K562 (cell line): ENCODE measurements around the gene UCK1. TPM values are rescaled to one million over a fixed set of nuclear protein-coding genes. Genes with fewer than 3 reads are reported as not detected.

Experiments used
- ATAC-seq: fragments of 200-7000 bp; cut with Tn5 transposase; 3 replicates; pipeline ENCODE4 v1.9.1; 2020; ENCODE audit warnings: moderate library complexity
- BruUV-seq: library from RNA; stranded (reverse); fragments of 400-500 nt; replicated peaks from 2 replicates; lab custom pipeline; 2021; lab: Mats Ljungman, UMichigan
- CTCF ChIA-PET: fragments of 300-600 bp; formaldehyde crosslinking; extraction: SDS; loops from one replicate; lab custom pipeline; 2021; ENCODE audit warnings: low intra/inter-chr PET ratio; lab: Yijun Ruan, JAX
- POLR2A ChIA-PET: fragments of 300-600, 350-650 bp; sonication (Branson Sonifier 250); formaldehyde crosslinking; extraction: SDS; loops from one replicate; lab custom pipeline; 2021; ENCODE audit warnings: antibody characterized with exemption, inconsistent platforms; lab: Yijun Ruan, JAX
- DNase-seq, 4 experiments: peaks; one replicate each; pipeline versions ENCODE4 v3.0.0 to v3.0.0-alpha.2; 2011 to 2018; ENCODE audit warnings: low spot score in 3 of 4, mixed read lengths in 3 of 4; ENCODE audit errors: extremely low read depth in 1 of 4
- FAIRE-seq: peaks from 2 replicates; lab custom pipeline; 2011; peaks lifted over from hg19 to GRCh38; lab: Jason Lieb, UNC
- H2AFZ ChIP-seq: 2 replicates; pipeline ENCODE4 v1.6.0; 2011; ENCODE audit warnings: low read depth, low read length, control low read depth, inconsistent platforms
- H3K27ac ChIP-seq: fragments of 200-600 bp; 3 replicates; pipeline ENCODE4 v1.8.0; 2011; ENCODE audit warnings: low read depth, mild to moderate bottlenecking, control low read depth, inconsistent platforms, low read length, moderate library complexity, mixed read lengths; ENCODE audit errors: extremely low read depth
- H3K27me3 ChIP-seq, 2 experiments: fragments of 300-600 bp in 1 of 2; 2 replicates in 1 of 2; 3 replicates in 1 of 2; pipeline versions ENCODE4 v1.6.0 to v1.8.0; 2011; ENCODE audit warnings: inconsistent platforms in 2 of 2, low read length in 2 of 2, mild to moderate bottlenecking in 1 of 2, mixed read lengths in 1 of 2, moderate library complexity in 1 of 2; ENCODE audit not compliant: control insufficient read depth in 2 of 2, insufficient read depth in 2 of 2
- H3K36me3 ChIP-seq: fragments of 300-600 bp; 3 replicates; pipeline ENCODE4 v1.8.0; 2011; ENCODE audit warnings: mild to moderate bottlenecking, low read length, inconsistent platforms; ENCODE audit not compliant: control insufficient read depth, insufficient read depth
- H3K4me1 ChIP-seq, 2 experiments: fragments of 200-600 bp in 1 of 2; replicated peaks in 1 of 2; 2 replicates in 1 of 2; 3 replicates in 1 of 2; pipeline versions ENCODE4 v1.5.1 to v1.8.0; 2011; ENCODE audit warnings: inconsistent platforms in 2 of 2, low read length in 2 of 2, mild to moderate bottlenecking in 1 of 2, mixed read lengths in 1 of 2, moderate library complexity in 1 of 2; ENCODE audit not compliant: control insufficient read depth in 2 of 2, insufficient read depth in 2 of 2
- H3K4me2 ChIP-seq: 2 replicates; pipeline ENCODE4 v1.6.1; 2011; ENCODE audit warnings: low read length, control low read depth, inconsistent platforms, mixed read lengths; ENCODE audit not compliant: insufficient read depth
- H3K4me3 ChIP-seq: fragments of 200-600 bp; sonication (generic), shearing (Covaris generic); 2 replicates; pipeline ENCODE4 v1.5.1; 2016; ENCODE audit warnings: control low read depth, inconsistent platforms
- H3K79me2 ChIP-seq: fragments of 200-600 bp; 3 replicates; pipeline ENCODE4 v1.8.0; 2011; ENCODE audit warnings: low read length, inconsistent platforms; ENCODE audit not compliant: control insufficient read depth, insufficient read depth
- H3K9ac ChIP-seq, 2 experiments: 2 replicates each; pipeline versions ENCODE4 v1.6.0 to v1.6.1; 2011; ENCODE audit warnings: low read depth in 2 of 2, low read length in 2 of 2, control low read depth in 1 of 2, inconsistent platforms in 1 of 2, mild to moderate bottlenecking in 1 of 2, mixed read lengths in 1 of 2; ENCODE audit not compliant: insufficient read depth in 1 of 2
- H3K9me1 ChIP-seq: one replicate; pipeline ENCODE4 v1.6.0; 2011; ENCODE audit warnings: inconsistent platforms, mild to moderate bottlenecking, low read length, moderate library complexity; ENCODE audit not compliant: control insufficient read depth, insufficient read depth
- H3K9me3 ChIP-seq: replicated peaks from 2 replicates; pipeline ENCODE4 v1.5.1; 2011; ENCODE audit warnings: low read depth, low read length, inconsistent platforms; ENCODE audit not compliant: control insufficient read depth, insufficient read depth
- H4K20me1 ChIP-seq: replicated peaks from 2 replicates; pipeline ENCODE4 v1.6.1; 2011; ENCODE audit warnings: low read length, inconsistent platforms, mixed read lengths; ENCODE audit not compliant: control insufficient read depth, insufficient read depth
- ARID3B ChIP-seq: fragments of 250-450 bp; sonication (Bioruptor Pico); IDR thresholded peaks from 2 replicates; pipeline ENCODE4 v1.4.0; 2020; ENCODE audit warnings: borderline replicate concordance
- BRCA1 ChIP-seq, 2 experiments: fragments of 450-650 bp in 1 of 2; sonication (generic) in 1 of 2; formaldehyde crosslinking in 1 of 2; IDR thresholded peaks; 2 replicates each; pipeline versions ENCODE4 v1.5.0 to v1.6.1; 2017 to 2020; ENCODE audit warnings: mild to moderate bottlenecking in 1 of 2, missing genetic modification reagents in 1 of 2
- CXXC5 ChIP-seq: fragments of 250-450 bp; sonication (Bioruptor Pico); IDR thresholded peaks from 2 replicates; pipeline ENCODE4 v1.8.0; 2022; ENCODE audit warnings: inconsistent platforms, mild to moderate bottlenecking, moderate library complexity
- GATAD2A ChIP-seq: fragments of 450-650 bp; IDR thresholded peaks from 2 replicates; pipeline ENCODE4 v1.6.1; 2017
- HMBOX1 ChIP-seq: sonication (generic); IDR thresholded peaks from 2 replicates; pipeline ENCODE4 v1.6.1; 2016
- JUN ChIP-seq, 2 experiments: sonication (generic) in 1 of 2; formaldehyde crosslinking in 1 of 2; IDR thresholded peaks; 2 replicates each; pipeline versions ENCODE4 v1.6.1 to v1.8.0; 2012 to 2022; ENCODE audit warnings: borderline replicate concordance in 2 of 2, mild to moderate bottlenecking in 2 of 2, improper control_type of control experiment in 1 of 2, low read depth in 1 of 2, low read length in 1 of 2, missing genetic modification reagents in 1 of 2
- L3MBTL2 ChIP-seq: fragments of 450-650 bp; IDR thresholded peaks from 2 replicates; pipeline ENCODE4 v1.6.1; 2016; ENCODE audit warnings: mild to moderate bottlenecking, moderate library complexity
- NBN ChIP-seq: fragments of 450-650 bp; IDR thresholded peaks from 2 replicates; pipeline ENCODE4 v1.6.1; 2016; ENCODE audit warnings: low read depth, mild to moderate bottlenecking
- NR2C2 ChIP-seq, 2 experiments: fragments of 200-800 bp in 1 of 2; sonication (Bioruptor generic) in 1 of 2; sonication (generic) in 1 of 2; formaldehyde crosslinking in 1 of 2; IDR thresholded peaks; 2 replicates each; pipeline versions ENCODE4 v1.6.1 to v1.8.0; 2016 to 2022; ENCODE audit warnings: mild to moderate bottlenecking in 1 of 2, missing compliant biosample characterization in 1 of 2, missing genetic modification characterization in 1 of 2, missing genetic modification reagents in 1 of 2
- RB1 ChIP-seq: fragments of 450-650 bp; IDR thresholded peaks from 2 replicates; pipeline ENCODE4 v1.6.1; 2017; ENCODE audit warnings: low read depth, mild to moderate bottlenecking
- RBM39 ChIP-seq: fragments of 200-400 bp; formaldehyde crosslinking; optimal IDR thresholded peaks from 2 replicates; pipeline ENCODE3; 2018; ENCODE audit warnings: low read depth, low read length
- SMAD3 ChIP-seq: fragments of 450-650 bp; formaldehyde crosslinking; conservative IDR thresholded peaks from 2 replicates; pipeline ENCODE4 v1.4.0; 2020; ENCODE audit warnings: mild to moderate bottlenecking
- SP2 ChIP-seq: IDR thresholded peaks from 2 replicates; pipeline ENCODE4 v1.6.1; 2011; ENCODE audit warnings: mild to moderate bottlenecking, low read depth, low read length, moderate library complexity; ENCODE audit not compliant: poor library complexity, severe bottlenecking; ENCODE audit errors: extremely low read depth
- ZNF780A ChIP-seq: fragments of 250-450 bp; sonication (Bioruptor Pico); IDR thresholded peaks from 2 replicates; pipeline ENCODE4 v1.5.0; 2021; ENCODE audit warnings: mild to moderate bottlenecking
- WGBS: fragments of 100-300 bp; shearing (Covaris generic); methylation state at CpG from one replicate; pipeline ENCODE4 v1.1.6; 2016; ENCODE audit warnings: low coverage, mixed read lengths; ENCODE audit not compliant: insufficient coverage; ENCODE audit errors: missing lambda C conversion rate; 5-methylcytosine and 5-hydroxymethylcytosine counted together
- in situ Hi-C: fragments of 300-500 bp; cut with MboI; formaldehyde crosslinking; loops from 4 replicates; pipeline ENCODE4 v1.15.0; 2018; ENCODE audit warnings: inconsistent platforms, mixed read lengths
- intact Hi-C: fragments of 100-400 bp; cut with micrococcal nuclease; formaldehyde crosslinking; loops from 2 replicates; pipeline ENCODE4 v1.14.2; 2022
- polyA plus RNA-seq, 8 experiments: library from polyadenylated mRNA; depleted of rRNA in 4 of 8; stranded (reverse) in 5 of 8; unstranded in 3 of 8; fragments of >200 nt; fragmentation: Nextera tagmentation in 2 of 8; fragmentation: Illumina TruSeq in 1 of 8; extraction: Ambion mirVana in 2 of 8; extraction: Trizol in 1 of 8; gene quantifications; 2 replicates each; pipeline versions ENCODE4 v1.2.1 to v1.2.3, GENCODE V29; 2011 to 2014; ENCODE audit warnings: inconsistent platforms in 1 of 8, missing spikeins in 1 of 8
- total RNA-seq, 7 experiments: library from RNA; depleted of rRNA in 6 of 7; stranded (reverse); fragments of >200 nt in 6 of 7; fragmentation: Illumina TruSeq in 2 of 7; extraction: Trizol in 2 of 7; gene quantifications; 2 replicates each; pipeline versions ENCODE4 v1.2.1 to v1.2.3, GENCODE V29; 2011 to 2021; ENCODE audit warnings: low replicate concordance in 1 of 7

Gene UCK1
- total and polyA plus RNA-seq, 9 of the 15 experiments (the other 6 are each of a cell fraction or from before 2014, with no cell fraction given), result 0.27 to 27.5 (median 16.1) TPM

GRCh38 chr9:131565369-131565768 lies 34.3 kb upstream of the UCK1 start:
- intact Hi-C loops, result no loop called here
- 1% methylated on average over 5 of the region's 5 CpGs for WGBS

More at GRCh38 chr9:131565369-131565768, 34.3 kb upstream of the UCK1 start:
- Histone ChIP-seq H3K4me2 (no peak overlapping the region), H3K9me3 (no peaks in the 10 kb centered on the region), H3K4me3 (no peak overlapping the region), H3K9ac (no peak overlapping the region), H3K9me1 (no peaks in the 10 kb centered on the region), H4K20me1 (no peaks in the 10 kb centered on the region), H3K27me3 (no peaks in the 10 kb centered on the region; a peak in 1 of 5 replicates), H2AFZ (no peak overlapping the region), H3K36me3 (no peaks in the 10 kb centered on the region), H3K79me2 (no peaks in the 10 kb centered on the region), H3K4me1 (no peaks in the 10 kb centered on the region), H3K27ac (no peak overlapping the region)
- no peak for TF ChIP-seq SMAD3 (CRISPR knock-in tag)
- TF ChIP-seq ZNF780A (CRISPR knock-in tag), result no peak
- TF ChIP-seq HMBOX1, result no peak
- no peak for TF ChIP-seq SP2
- TF ChIP-seq RBM39, result no peak
- no peak for TF ChIP-seq NBN
- TF ChIP-seq L3MBTL2, result no peak
- TF ChIP-seq RB1, result no peak
- TF ChIP-seq ARID3B (CRISPR knock-in tag), result no peak
- no peak for TF ChIP-seq NR2C2 (CRISPR knock-in tag; IDR thresholded peaks at IDR 0.05)
- TF ChIP-seq NR2C2 (tag; IDR thresholded peaks at IDR 0.05), result no peak
- TF ChIP-seq JUN (IDR thresholded peaks at IDR 0.05; ENCODE audit: borderline replicate concordance, low read depth, low read length), result no peak
- TF ChIP-seq JUN (CRISPR knock-in tag; IDR thresholded peaks at IDR 0.05; ENCODE audit: borderline replicate concordance), result no peak
- TF ChIP-seq GATAD2A, result no peak
- no peak for TF ChIP-seq BRCA1 (IDR thresholded peaks at IDR 0.05)
- no peak for TF ChIP-seq BRCA1 (CRISPR knock-in tag; IDR thresholded peaks at IDR 0.05)
- TF ChIP-seq CXXC5 (CRISPR knock-in tag), result no peak
- POLR2A ChIA-PET, result interaction anchor here (0.6 kb wide), 1 partner anchor 8 kb away, joined by 5 read pairs; no protein-coding TSS in a partner anchor
- CTCF ChIA-PET, result no interaction called here
- DNase-seq (no peak), FAIRE-seq (no peak), ATAC-seq (no peak)
- BruUV-seq, result no TSS peak
- in situ Hi-C loops, result no loop called here
